Epithelial cell of proximal tubule (primary cell): Measurements from ENCODE around the gene HDAC9. TPM values are rescaled to one million over a fixed set of nuclear protein-coding genes. Genes with fewer than 3 reads are reported as not detected.

ENCODE experiments used
- DNase-seq: peaks from one replicate; pipeline ENCODE4 v3.0.0-alpha.2; 2011; ENCODE audit warnings: low read depth
- H3K4me3 ChIP-seq: 2 replicates; pipeline ENCODE4 v1.5.1; 2011; ENCODE audit warnings: low read depth, mild to moderate bottlenecking, low read length
- total RNA-seq: library from RNA; depleted of rRNA; stranded (reverse); fragments of >200 nt; gene quantifications from 2 replicates; pipeline ENCODE4 v1.2.3, GENCODE V29; 2015
- TF ChIP-seq, protein P1 (sequence below): conservative IDR thresholded peaks from 2 replicates; pipeline ENCODE4 v1.5.1; 2012; ENCODE audit warnings: low read depth, mild to moderate bottlenecking, low read length

HDAC9 gene
- total RNA-seq, 1 donor from 2014 or later = 35.5 TPM

DNA sequence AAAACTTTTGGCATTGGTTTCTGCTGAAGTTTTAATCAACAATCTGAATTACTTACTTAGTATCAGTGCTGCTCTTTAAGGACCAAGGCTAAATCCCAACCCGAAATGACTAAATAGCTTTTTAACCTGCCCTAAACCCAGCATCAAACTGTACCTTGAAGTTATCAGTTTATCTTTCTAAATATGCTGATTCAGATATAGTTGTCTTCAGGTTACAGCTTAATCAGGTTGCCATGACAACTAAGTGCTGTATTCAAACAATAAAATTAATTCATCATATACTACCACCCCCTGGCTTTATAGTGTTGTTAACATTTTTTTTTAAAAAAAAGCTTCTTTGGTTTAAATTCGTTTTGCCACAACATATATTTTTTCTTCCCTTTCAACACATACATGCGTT is 382.3 kb downstream of the HDAC9 start:
- H3K4me3 ChIP-seq = no peak overlapping the region
- no peak for DNase-seq
- TF ChIP-seq, protein P1, sequence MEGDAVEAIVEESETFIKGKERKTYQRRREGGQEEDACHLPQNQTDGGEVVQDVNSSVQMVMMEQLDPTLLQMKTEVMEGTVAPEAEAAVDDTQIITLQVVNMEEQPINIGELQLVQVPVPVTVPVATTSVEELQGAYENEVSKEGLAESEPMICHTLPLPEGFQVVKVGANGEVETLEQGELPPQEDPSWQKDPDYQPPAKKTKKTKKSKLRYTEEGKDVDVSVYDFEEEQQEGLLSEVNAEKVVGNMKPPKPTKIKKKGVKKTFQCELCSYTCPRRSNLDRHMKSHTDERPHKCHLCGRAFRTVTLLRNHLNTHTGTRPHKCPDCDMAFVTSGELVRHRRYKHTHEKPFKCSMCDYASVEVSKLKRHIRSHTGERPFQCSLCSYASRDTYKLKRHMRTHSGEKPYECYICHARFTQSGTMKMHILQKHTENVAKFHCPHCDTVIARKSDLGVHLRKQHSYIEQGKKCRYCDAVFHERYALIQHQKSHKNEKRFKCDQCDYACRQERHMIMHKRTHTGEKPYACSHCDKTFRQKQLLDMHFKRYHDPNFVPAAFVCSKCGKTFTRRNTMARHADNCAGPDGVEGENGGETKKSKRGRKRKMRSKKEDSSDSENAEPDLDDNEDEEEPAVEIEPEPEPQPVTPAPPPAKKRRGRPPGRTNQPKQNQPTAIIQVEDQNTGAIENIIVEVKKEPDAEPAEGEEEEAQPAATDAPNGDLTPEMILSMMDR = no peak

DNA sequence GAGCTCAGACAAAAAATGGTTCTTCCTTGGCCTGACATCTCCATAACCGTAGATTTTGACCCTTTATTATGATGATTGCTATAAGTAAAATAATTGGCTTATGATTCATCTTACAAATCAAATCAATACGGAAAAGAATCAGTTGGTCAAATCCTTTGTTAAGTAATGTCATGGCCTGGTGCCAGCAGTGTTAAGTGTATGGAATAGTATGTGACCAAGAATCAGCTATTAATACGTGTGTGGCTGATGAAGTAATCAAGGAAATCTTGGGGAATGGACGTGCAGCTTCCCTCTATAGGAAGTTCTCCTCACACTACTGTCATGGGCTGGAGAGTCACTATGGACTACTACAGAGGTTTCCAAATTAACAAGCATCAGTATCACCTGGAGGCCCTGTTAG is 391.3 kb downstream of the HDAC9 start:
- TF ChIP-seq, protein P1 = no peak
- DNase-seq = no peak
- no peak overlapping the region for H3K4me3 ChIP-seq

DNA sequence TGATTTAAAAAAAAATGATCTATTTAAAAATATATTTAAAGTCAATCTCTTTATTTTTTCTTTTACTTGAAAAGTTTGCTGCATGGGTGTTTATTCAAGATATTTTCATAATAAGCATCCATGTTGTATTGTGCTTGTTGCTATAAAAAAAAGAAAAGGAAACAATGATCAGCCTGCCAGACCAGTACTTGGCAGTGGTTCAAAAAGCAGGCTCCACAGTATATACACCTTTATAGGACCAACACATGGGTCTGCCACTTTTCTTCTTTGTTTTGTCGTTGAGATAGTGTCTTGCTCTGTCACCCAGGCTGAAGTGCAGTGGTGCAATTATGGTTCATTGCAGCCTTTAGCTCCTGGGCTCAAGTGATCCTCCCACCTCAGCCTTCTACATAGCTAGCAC is 393.9 kb downstream of the HDAC9 start:
- TF ChIP-seq, protein P1 = no peak
- no peak overlapping the region for H3K4me3 ChIP-seq
- no peak for DNase-seq

DNA sequence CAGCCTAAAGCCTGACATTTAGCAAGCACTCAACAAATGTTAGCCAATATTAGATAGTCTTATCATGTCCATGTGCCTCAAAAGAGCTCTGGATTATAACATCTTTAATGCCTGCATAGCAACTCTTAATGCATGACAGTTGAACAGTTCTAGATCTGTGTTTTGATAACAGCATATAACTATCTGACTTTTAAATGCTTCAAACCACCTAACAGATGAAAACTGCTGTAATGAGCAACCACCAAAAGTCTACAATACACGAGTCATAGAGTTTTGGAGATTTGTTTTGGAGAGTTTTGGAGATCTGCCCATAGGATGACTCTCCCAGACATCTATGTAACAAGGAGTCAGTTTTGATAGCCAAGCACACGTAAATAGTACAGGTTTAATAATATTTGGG is 394.6 kb downstream of the HDAC9 start:
- no peak for DNase-seq
- TF ChIP-seq, protein P1 = no peak
- H3K4me3 ChIP-seq = no peak overlapping the region

DNA sequence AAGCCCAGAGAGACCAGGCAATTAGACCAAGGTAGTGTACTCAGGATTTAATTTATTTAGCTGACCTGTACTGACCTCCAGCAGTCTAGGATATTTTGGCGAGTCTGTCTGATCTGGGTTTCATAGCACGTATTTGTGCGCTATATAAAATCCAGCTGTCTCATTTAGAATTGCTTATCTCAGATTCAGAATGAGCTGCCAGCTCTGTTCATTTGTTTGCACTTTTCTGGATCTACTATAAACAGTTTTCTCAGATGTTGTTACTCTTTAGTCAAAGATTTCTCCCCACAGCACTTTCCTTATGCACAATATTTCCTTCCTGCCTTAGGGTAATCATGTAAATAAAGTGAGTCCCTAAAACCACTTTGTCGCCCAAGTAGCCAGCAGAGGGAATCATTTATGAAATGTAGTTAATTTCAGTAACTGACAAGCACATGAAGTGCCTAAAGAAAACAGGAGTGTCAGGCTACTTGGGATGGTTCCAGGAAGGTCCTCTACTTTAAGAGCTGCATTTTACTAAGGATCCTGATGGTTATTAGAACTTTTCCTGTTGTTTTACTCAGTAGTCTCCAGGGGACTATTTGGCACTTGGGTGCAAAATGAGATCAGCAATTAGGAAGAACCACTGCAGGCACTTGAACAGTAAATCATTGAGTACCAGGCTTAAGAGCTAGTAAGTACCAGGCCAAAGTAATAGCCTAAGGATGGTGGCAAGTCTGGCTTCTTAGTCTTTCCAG is 395.5 kb downstream of the HDAC9 start:
- TF ChIP-seq, protein P1 = no peak
- no peak overlapping the region for H3K4me3 ChIP-seq
- no peak for DNase-seq

DNA sequence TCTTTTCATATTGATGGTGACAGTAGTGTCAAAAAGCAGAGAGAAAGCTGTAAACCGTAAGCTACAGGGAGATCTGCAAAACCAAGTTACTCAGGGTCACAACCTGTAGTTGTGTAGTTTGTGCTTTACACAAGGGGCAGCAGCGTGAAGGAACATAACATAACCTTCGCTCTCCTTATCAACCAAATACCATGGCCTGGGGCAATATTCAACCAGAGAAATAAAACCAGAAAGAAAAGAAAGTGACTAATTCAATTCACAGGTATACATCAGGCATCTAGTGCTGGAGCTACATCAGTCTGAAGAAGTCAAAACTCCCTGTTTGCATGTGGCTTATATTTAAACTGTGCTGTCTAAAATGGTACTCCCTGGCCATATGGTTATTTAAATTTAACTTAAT is 397.6 kb downstream of the HDAC9 start:
- no peak for DNase-seq
- no peak overlapping the region for H3K4me3 ChIP-seq
- TF ChIP-seq, protein P1 = no peak

DNA sequence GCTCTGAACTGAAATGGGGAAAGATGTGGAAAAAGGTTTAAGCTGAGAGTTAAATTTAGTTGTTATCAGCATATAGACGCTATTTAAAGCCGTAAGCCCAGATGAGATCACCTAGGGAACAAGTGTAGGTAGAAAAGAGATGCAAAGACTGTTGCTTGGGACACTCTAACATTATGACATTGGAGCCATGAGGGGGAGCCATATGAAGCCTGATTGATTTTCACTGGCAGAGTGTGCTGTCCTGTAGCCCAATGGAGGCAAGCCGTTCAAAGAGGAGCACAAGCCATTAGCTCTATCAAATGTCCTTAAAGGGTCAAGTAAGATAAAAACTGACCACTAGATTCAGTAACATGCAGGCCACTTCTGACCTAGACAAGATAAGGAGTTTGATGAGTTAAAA is 398.6 kb downstream of the HDAC9 start:
- no peak overlapping the region for H3K4me3 ChIP-seq
- TF ChIP-seq, protein P1 = no peak

More for the DNA sequence above, 398.6 kb downstream of the HDAC9 start:
- no peak for DNase-seq
